ENCODE data around the gene NSUN6.

Gene NSUN6

GRCh38 chr10:18500576-18500975, 150.8 kb downstream of the NSUN6 start:
- DNase-seq (ENCODE audit: low spot score) = no peak

GRCh38 chr10:18498998-18499397, 152.4 kb downstream of the NSUN6 start:
- no peak for DNase-seq (ENCODE audit: low spot score)

DNA sequence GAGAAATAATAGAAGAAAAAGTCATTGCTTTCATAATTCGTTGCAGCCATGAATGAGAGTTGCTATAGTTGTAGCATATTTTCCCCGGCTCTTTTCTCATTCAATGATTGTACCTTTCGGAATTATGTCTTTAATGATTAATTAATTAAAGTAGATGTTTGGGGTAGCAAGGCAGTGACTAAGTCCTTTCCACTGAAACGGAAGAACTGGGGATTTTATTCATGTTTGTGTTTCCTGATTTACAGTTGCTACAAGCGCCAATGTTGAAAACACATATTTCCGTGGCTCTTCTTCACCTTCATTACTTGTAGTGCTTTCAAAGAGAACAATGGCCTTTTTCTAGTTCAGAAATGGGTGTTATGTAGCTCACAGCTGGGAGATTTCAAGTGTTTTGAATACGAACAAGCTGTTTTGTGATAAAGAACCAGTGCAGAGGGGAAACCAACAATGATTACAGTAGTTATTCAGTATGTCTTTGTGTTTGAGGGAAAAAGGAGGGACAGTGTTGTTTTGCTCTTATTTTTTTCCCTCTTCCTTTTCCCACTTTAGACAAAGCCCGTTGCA, 153.5 kb downstream of the NSUN6 start:
- DNase-seq (ENCODE audit: low spot score) = no peak
